GM21360 (cell line): ENCODE results near the gene VMAC.

Source experiments
- ATAC-seq: cut with Tn5 transposase; IDR thresholded peaks from one replicate; pipeline ENCODE4 v1.9.1; 2021; ENCODE audit warnings: mild to moderate bottlenecking, moderate library complexity; ENCODE audit not compliant: unreplicated experiment

VMAC gene

GRCh38 chr19:5927441-5927821 lies 22.8 kb downstream of the VMAC start:
- ATAC-seq = no peak

GRCh38 chr19:5929179-5929578 lies 24.5 kb downstream of the VMAC start:
- no peak for ATAC-seq

GRCh38 chr19:5929625-5930024 lies 25.0 kb downstream of the VMAC start:
- no peak for ATAC-seq

- ATAC-seq = no peak
These were observed 26.6 kb downstream of the VMAC start for GRCh38 chr19:5931251-5931650.

GRCh38 chr19:5932146-5932545 lies 27.5 kb downstream of the VMAC start:
- ATAC-seq = no peak

- ATAC-seq = no peak
These were observed 28.1 kb downstream of the VMAC start for GRCh38 chr19:5932609-5933262.

GRCh38 chr19:5933391-5934068 lies 28.9 kb downstream of the VMAC start:
- no peak for ATAC-seq

- ATAC-seq = no peak
These were observed 29.4 kb downstream of the VMAC start for GRCh38 chr19:5934069-5934401.

GRCh38 chr19:5934774-5935472 lies 30.3 kb downstream of the VMAC start:
- no peak for ATAC-seq

- ATAC-seq = no peak
These were observed 31.0 kb downstream of the VMAC start for GRCh38 chr19:5935473-5936291.

- no peak for ATAC-seq
These were observed 31.6 kb downstream of the VMAC start for GRCh38 chr19:5936292-5936592.

GRCh38 chr19:5937550-5937949 lies 32.9 kb downstream of the VMAC start:
- no peak for ATAC-seq

- ATAC-seq = no peak
These were observed 35.9 kb downstream of the VMAC start for GRCh38 chr19:5940260-5941208.

- ATAC-seq = no peak
These were observed 37.0 kb downstream of the VMAC start for GRCh38 chr19:5941673-5942072.

GRCh38 chr19:5943045-5943444 lies 38.4 kb downstream of the VMAC start:
- no peak for ATAC-seq

GRCh38 chr19:5943623-5944022 lies 39.0 kb downstream of the VMAC start:
- ATAC-seq = no peak

GRCh38 chr19:5947435-5947834 lies 42.8 kb downstream of the VMAC start:
- no peak for ATAC-seq

GRCh38 chr19:5948752-5949564 lies 44.3 kb downstream of the VMAC start:
- no peak for ATAC-seq

- no peak for ATAC-seq
These were observed 45.2 kb downstream of the VMAC start for GRCh38 chr19:5949792-5950305.
